NCI-H187 (cell line): ENCODE data around the gene IGFBP7.

Experiments used
- DNase-seq, 2 experiments: peaks; one replicate each; lab custom pipeline; 2025; lab: John Stamatoyannopoulos, UW

IGFBP7 gene

DNA sequence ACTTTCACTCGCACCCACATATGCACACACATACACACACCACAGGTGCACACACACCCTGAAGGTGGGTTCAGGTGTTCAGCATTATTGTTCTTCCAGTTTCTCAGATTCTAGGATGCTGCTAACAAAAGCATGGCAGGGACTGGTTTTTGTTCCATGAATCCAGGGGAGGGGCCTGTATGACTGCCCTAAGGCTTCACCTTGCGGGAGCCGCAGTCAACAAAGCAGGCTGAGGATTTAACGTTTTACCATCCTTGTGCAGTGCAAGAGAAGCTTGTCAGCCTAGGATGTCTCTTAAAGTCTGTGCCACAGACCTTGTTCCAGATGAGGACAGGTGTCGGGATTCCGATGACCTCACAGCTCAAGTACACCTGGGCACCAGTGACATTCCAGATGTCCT, 69.7 kb downstream of the IGFBP7 start:
- no peak for DNase-seq

DNA sequence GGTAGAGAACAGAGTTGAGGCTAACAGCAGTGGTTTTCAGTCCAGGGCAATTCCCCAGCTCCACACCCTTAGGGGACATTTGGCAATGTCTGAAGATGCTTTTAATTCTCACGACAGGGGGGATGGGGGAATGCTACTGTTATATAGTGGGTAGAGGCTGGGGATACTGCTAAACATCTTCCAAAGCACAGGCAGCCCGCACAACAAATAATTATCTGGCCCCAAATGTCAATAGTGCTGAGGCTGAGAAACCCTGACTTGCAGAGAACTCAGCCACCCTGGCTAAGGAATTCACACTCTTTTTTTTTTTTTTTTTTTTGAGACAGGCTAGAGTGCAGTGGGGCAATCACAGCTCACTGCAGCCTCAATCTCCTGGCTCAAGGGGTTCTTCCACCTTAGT, 70.8 kb downstream of the IGFBP7 start:
- no peak for DNase-seq

DNA sequence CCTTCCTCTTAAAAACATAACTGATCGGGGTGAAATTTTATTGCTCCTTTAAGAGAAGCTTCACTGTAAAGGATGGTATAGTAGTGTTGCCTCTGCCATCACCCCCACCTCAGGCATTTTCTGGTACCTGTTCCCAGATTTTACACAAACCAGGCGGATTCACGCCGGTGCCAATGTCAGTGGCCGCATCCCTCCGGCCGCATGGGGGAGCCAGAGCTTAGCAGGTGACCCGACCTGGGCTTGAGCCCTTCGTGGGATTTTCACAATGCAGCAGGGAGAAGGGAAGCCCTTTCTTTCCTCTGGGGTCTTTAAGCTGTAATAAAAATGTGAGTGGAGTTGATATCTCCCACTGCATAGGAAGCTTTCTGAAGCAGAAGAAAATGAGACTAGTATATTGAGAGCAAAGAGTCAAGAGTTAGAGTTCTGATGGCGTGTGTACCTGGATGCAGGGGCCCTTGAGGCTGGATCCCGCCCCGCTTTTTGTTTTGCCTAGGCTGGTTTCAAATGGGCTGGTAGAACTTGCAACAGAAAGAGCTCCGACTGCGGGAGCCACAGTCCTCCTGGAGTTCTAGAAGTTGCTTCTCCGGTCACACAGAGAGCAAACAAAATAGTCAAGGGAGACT, 72.1 kb downstream of the IGFBP7 start:
- no peak for DNase-seq

DNA sequence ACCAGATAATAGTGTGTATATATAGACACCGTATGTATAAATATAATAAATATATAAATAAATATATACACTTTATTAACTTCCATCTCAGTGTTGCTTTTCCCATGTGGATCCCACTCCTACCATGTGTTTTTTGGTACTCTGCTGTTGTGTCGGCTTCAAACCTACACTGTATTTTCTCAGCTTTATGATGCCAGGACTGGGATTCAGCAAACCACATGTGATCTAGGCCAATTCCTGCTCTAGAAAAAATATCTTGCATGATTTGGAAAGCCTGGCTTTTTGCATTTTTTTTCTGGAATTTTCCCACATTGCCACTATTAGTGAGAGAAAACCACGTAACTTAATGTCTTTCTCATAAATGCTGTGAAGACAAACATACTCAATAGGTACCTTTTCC, 75.7 kb downstream of the IGFBP7 start:
- DNase-seq: no peak

DNA sequence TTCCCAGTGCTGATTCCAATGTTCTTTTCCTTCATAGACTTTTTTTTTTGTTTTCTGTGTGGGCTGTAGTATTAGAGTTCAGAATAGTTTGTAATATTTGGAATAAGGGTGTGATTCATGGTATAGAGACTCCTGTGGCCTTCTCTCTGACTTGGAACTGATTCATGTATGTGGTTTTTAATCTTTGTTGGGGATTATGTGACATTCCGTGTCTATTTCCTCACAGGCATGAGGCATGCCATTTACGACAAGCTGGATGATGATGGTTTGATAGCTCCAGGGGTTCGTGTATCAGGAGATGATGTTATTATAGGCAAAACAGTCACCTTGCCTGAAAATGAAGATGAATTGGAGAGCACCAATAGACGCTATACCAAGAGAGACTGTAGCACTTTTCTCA, 87.1 kb downstream of the IGFBP7 start:
- no peak for DNase-seq

DNA sequence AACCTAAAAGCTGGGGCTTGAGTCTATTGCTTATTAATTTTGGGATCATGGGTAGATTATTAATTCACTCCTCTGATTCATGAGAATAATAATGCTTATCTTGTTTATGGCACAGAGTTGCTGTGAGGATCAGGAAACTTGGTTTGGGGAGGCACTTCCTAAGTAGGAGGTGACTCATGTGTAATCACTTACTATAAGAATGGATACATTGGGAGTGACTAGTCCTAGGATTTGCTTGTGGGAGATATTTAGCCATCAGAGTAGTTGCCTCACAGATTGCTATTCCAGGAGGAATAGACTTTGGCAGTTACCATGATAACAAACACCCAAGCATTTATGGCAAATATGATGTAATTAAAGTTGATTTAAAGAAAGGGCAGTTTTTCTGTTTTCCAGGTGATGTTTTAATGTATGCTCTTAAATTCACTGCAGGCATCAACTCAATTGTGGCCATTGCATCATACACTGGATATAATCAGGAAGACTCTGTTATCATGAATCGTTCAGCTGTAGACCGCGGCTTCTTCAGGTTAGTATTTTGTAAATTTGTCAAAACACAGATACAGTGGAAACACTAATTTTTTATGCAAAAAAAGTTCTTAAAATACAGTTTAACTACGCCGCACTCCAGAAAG, 89.6 kb downstream of the IGFBP7 start:
- no peak for DNase-seq

DNA sequence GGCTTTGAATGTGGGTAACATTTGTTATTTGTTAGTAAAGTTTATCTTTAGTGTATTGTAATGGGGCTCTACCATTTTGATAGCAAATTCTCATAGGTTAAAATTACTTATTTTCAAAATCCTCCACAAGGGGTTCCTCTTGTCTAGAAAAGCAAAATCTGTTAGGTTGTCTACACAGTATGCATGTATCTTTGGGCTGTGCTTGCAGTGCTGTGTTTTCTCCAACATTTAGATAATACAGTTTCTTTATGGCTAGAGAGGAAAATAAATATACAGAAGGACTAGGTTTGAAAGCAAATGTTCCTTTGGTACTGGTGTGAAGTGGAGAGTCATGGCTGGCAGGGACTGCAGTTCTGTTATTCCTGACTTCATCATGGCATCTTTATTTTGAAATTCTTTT, 91.2 kb downstream of the IGFBP7 start:
- no peak for DNase-seq

DNA sequence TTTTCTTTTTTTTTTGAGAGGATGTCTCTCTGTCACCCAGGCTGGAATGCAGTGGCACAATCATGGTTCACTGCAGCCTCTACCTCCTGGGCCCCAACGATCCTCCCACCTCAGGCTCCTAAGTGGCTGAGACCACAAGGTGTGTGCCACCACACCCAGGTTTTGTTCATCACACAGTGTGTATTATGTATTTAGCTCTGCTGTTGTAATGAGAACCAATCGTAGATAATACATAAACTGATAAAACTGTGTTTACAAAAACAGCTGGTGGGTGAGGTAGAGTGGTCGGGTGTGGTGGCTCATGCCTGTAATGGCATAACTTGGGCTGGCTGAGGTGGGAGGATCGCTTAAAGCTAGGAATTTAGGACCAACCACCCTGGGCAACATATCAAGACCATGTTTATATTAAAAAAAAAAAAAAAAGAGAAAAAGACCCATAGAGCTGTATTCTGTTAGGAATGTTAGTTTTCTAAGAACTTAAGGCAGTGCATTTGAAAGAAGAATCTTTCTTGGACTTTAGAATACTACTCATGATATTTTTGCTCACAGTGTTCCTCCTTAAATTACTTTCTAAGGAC, 96.6 kb downstream of the IGFBP7 start:
- DNase-seq: no peak

DNA sequence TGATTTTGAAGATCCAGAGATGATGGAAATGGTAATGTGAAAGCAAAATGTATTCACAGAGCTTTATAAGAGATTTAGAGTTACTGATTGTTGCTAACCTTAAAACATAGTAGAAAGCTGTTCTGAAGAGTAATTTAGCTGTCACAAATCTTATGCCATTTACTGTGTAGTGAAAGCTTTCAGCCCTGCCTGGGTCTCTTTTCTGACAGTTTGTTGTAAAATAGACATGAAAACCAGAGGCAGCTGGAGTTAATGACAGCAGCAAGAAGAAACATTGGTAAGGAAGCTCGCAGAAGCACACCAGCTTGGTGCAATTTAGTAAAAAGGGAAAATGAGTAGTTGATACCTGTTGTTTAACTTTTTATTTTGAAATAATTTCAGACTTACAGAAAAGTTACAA, 110.4 kb downstream of the IGFBP7 start:
- DNase-seq: no peak

DNA sequence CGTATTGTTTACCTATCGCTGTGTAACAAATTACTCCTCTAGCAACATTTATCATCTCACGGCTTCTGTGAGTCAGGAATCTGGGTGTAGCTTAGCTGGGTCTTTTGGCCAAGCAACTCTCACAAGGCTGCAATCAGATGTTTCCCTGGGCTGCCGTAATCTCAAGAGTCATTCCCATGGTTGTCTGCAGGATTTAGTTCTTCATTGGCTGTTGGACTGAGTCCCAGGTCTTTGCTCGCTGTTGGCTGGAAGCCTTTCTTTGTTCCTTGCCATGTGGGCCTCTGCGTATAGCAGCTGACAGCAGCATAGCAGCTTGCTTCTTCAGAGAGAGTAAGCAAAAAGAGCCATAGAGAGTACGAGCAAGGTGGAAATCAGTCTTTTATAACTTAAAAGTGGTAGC, 114.7 kb downstream of the IGFBP7 start:
- no peak for DNase-seq

DNA sequence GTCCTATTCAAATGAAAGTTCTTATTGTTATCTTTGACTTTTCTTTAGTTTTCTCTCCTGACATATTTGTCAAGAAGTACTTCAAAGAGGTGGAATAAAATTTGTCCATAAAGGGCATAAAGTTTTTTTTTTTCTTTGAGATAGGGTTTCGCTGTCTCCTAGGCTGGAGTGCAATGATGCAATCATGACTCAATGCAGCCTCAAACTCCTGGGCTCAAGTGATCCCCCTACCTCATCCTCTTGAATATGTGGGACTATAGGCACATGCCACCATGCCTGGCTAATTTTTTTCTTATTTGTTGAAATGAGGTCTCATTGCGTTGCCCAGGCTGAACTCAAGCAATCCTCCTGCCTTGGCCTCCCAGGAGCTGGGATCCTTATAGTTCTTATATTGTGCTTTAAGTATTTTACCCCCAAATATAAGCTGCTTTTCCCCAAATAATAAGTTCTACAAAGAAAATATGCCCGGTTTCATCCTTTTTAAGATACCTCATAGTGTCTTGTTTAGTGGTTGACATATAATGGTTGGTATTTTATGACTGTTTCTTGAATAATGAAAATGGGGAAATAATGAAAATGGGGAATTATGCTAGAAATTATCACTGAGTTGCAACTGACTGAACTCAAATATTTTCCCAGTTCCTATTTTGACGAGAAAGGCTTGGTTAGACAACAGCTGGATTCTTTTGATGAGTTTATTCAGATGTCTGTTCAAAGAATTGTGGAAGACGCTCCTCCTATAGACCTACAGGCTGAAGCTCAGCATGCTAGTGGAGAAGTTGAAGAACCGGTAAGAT, 119.9 kb downstream of the IGFBP7 start:
- DNase-seq: no peak

DNA sequence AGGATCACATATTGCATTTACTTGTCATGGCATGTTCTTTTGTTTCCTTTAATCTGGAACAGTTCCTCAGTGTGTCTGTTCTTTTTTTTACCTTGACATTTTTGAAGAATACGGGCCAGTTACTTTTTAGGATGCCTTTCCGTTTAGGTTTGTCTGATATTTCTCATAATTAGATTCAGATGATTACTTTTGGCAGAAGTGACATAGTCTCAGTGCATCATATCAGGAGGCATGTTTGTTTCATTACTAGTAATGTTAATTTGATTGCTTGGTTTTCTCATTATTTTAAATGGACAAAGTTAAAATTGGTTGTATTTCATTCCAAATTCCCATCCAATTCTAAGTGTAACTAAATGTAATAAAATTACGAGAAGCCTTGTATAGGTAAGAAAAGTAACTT, 123.2 kb downstream of the IGFBP7 start:
- DNase-seq: no peak

DNA sequence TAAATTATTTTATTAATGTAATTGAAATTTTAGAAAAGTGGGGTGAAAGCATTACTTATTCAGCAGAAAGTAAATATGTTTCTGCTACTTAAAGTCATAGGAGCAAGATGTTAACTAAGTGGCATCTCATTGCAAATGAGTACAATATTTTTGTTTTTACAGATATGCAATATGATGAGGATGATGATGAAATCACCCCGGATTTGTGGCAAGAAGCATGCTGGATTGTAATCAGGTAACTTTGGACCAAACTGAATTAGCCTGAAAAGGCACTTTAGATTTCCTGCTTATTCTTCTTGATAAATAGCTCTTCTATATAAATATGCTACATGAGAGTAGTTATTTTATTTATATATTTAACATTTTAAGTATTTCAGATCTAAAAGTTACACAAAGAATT, 124.0 kb downstream of the IGFBP7 start:
- DNase-seq: no peak

DNA sequence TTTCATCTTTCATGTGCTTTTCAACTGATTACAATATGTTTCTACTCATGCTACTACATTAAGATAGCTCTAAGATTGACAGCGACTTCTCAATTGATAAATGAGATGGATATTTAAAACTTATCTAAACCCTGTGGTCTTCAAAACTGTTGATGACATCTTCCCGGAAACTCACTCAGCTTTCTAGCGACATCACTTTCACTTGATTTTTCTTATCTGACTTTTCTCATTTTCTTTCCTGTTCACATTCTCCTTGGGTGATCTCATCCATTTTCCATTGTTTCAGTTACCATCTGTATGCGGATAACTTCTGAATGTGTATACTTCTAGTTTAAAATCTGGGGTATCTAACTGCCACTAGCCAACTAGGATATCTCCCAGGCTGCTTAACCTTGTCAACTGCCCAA, 128.4 kb downstream of the IGFBP7 start:
- no peak for DNase-seq
